Prostate gland (tissue), 2 donors: ENCODE results near the gene TBC1D3B.

Experiments used
- POLR2A ChIP-seq: fragments of 450-650 bp; IDR thresholded peaks from one replicate; pipeline ENCODE4 v1.6.1; 2016; ENCODE audit warnings: antibody characterized with exemption, mild to moderate bottlenecking
- POLR2AphosphoS5 ChIP-seq: sonication (generic); formaldehyde crosslinking; IDR thresholded peaks from one replicate; pipeline ENCODE4 v1.6.1; 2017; ENCODE audit warnings: antibody characterized with exemption
- TF ChIP-seq, protein P1 (sequence below), 4 experiments: fragments of 200-600 bp in 2 of 4; fragments of 450-650 bp in 2 of 4; sonication (generic) in 2 of 4; IDR thresholded peaks; 1 replicate in 3 of 4; 2 replicates in 1 of 4; pipeline ENCODE4 v1.5.1; 2016 to 2019; ENCODE audit warnings: antibody characterized with exemption in 4 of 4, mild to moderate bottlenecking in 2 of 4, moderate library complexity in 2 of 4

DNA sequence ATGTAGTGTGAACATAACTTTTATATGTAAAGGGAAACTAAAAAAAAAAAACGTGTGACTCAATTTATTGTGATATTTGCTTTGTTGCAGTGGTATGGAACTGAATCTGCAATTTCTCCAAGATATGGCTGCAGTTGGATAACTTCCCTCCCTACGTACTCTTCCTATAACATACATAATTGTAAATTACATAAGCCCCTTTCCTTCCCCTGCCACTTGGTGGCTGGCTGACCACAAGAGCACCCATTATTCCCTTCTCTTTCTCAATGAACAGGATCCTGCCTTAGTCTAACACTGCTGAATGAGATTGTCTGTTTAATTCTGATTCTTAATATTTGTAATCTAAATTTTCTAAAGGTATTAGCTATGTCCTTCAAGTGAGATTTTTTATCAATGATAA lies 45.0 kb downstream of the TBC1D3B start:
- TF ChIP-seq, protein P1, sequence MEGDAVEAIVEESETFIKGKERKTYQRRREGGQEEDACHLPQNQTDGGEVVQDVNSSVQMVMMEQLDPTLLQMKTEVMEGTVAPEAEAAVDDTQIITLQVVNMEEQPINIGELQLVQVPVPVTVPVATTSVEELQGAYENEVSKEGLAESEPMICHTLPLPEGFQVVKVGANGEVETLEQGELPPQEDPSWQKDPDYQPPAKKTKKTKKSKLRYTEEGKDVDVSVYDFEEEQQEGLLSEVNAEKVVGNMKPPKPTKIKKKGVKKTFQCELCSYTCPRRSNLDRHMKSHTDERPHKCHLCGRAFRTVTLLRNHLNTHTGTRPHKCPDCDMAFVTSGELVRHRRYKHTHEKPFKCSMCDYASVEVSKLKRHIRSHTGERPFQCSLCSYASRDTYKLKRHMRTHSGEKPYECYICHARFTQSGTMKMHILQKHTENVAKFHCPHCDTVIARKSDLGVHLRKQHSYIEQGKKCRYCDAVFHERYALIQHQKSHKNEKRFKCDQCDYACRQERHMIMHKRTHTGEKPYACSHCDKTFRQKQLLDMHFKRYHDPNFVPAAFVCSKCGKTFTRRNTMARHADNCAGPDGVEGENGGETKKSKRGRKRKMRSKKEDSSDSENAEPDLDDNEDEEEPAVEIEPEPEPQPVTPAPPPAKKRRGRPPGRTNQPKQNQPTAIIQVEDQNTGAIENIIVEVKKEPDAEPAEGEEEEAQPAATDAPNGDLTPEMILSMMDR (IDR thresholded peaks at IDR 0.05): no peak
- no peak for TF ChIP-seq POLR2AphosphoS5
- TF ChIP-seq POLR2A: no peak
